Smooth muscle cell (in vitro differentiated cells): ENCODE measurements around the gene ZBTB38. TPM values are rescaled to one million over a fixed set of nuclear protein-coding genes. Genes with fewer than 3 reads are reported as not detected.
A peak's percentile ranks its signal among the peaks of the same experiment; 100 is the strongest.

Experiments
- DNase-seq: peaks from one replicate; lab custom pipeline; 2025; ENCODE audit not compliant: unreplicated experiment; lab: John Stamatoyannopoulos, UW
- H2AFZ ChIP-seq: fragments of 200-600 bp; sonication (generic); 2 replicates; pipeline ENCODE4 v1.6.0; 2016; ENCODE audit warnings: antibody characterized with exemption, low read depth, mild to moderate bottlenecking
- H3F3A ChIP-seq: fragments of 200-600 bp; sonication (generic); 2 replicates; pipeline ENCODE4 v1.6.0; 2017; ENCODE audit warnings: antibody characterized with exemption, low read depth
- H3K27ac ChIP-seq: fragments of 200-600 bp; sonication (generic); 2 replicates; pipeline ENCODE4 v1.5.1; 2016; ENCODE audit warnings: low read depth, mild to moderate bottlenecking
- H3K27me3 ChIP-seq: fragments of 200-600 bp; sonication (generic); 2 replicates; pipeline ENCODE4 v1.6.1; 2016; ENCODE audit warnings: low read depth, mild to moderate bottlenecking
- H3K36me3 ChIP-seq: fragments of 200-600 bp; sonication (generic); 2 replicates; pipeline ENCODE4 v1.5.1; 2016; ENCODE audit warnings: low read depth
- H3K4me1 ChIP-seq: fragments of 200-600 bp; sonication (generic); 2 replicates; pipeline ENCODE4 v1.5.1; 2016; ENCODE audit warnings: low read depth
- H3K4me2 ChIP-seq: fragments of 200-600 bp; sonication (generic); 2 replicates; pipeline ENCODE4 v1.6.0; 2016; ENCODE audit warnings: mild to moderate bottlenecking
- H3K4me3 ChIP-seq: fragments of 200-600 bp; sonication (generic); 2 replicates; pipeline ENCODE4 v1.5.1; 2016; ENCODE audit warnings: mild to moderate bottlenecking
- H3K79me2 ChIP-seq: fragments of 200-600 bp; sonication (generic); 2 replicates; pipeline ENCODE4 v1.6.0; 2016; ENCODE audit warnings: low read depth, mild to moderate bottlenecking
- H3K9ac ChIP-seq: fragments of 200-600 bp; sonication (generic); 2 replicates; pipeline ENCODE4 v1.6.0; 2016; ENCODE audit warnings: low read depth
- H3K9me3 ChIP-seq: fragments of 200-600 bp; sonication (generic); replicated peaks from 2 replicates; pipeline ENCODE4 v1.5.1; 2016; ENCODE audit warnings: low read depth
- H4K20me1 ChIP-seq: fragments of 200-600 bp; sonication (generic); 2 replicates; pipeline ENCODE4 v1.6.0; 2016; ENCODE audit warnings: low read depth
- WGBS: methylation state at CpG from one replicate; pipeline ENCODE4 v1.1.7; 2016; ENCODE audit warnings: low lambda C conversion rate; 5-methylcytosine and 5-hydroxymethylcytosine counted together
- polyA plus RNA-seq: library from polyadenylated mRNA; unstranded; fragments of >200 nt; fragmentation: Nextera tagmentation; extraction: Ambion mirVana; gene quantifications from 2 replicates; pipeline ENCODE4 v1.2.1, GENCODE V29; 2016
- total RNA-seq: library from RNA; depleted of rRNA; stranded (reverse); fragments of >200 nt; gene quantifications from 2 replicates; pipeline ENCODE4 v1.2.3, GENCODE V29; 2014
- TF ChIP-seq, protein P1 (sequence below): fragments of 200-600 bp; sonication (generic); IDR thresholded peaks from 2 replicates; pipeline ENCODE4 v1.5.1; 2017; ENCODE audit warnings: borderline replicate concordance, mild to moderate bottlenecking, antibody characterized with exemption; ENCODE audit not compliant: insufficient read depth, poor library complexity, severe bottlenecking

ZBTB38 gene
- total and polyA plus RNA-seq, 2 experiments from 2014 or later, result 21.7 to 68.0 TPM

DNA sequence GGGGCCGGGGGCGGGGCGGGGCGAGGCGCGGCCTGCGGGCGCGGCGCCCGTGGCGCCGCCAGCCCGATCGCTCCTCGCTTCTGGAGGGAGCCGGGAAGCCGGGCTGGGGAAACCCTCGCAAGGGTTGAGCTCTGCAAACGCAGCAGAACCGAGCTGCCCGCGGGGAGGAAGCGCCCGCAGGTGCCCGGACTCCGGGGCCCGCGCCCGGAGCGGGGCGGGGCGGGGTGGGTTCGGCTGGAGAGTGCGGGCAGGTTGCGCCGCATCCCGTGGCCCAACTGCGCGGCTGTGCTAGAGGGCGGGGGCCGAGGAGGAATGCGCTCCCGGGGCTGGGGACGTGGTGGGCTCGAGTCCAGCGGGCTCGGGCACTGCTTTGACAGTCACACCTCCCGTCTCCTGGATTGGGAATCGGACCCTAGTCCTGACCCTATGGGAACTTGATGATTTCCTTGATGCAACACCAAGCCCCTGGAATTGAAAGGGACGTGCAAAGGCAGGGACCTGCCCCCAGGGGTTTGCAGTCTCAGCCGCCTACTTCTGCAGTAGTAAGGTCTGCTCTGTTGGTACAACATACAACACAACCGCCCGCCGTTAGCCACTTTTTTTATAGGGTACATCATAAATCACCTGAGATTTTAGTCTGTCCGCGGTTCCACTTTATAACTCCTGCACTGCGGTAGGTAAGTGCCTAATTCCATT is 34.3 kb downstream of the ZBTB38 start:
- no peak for DNase-seq
- TF ChIP-seq, protein P1, sequence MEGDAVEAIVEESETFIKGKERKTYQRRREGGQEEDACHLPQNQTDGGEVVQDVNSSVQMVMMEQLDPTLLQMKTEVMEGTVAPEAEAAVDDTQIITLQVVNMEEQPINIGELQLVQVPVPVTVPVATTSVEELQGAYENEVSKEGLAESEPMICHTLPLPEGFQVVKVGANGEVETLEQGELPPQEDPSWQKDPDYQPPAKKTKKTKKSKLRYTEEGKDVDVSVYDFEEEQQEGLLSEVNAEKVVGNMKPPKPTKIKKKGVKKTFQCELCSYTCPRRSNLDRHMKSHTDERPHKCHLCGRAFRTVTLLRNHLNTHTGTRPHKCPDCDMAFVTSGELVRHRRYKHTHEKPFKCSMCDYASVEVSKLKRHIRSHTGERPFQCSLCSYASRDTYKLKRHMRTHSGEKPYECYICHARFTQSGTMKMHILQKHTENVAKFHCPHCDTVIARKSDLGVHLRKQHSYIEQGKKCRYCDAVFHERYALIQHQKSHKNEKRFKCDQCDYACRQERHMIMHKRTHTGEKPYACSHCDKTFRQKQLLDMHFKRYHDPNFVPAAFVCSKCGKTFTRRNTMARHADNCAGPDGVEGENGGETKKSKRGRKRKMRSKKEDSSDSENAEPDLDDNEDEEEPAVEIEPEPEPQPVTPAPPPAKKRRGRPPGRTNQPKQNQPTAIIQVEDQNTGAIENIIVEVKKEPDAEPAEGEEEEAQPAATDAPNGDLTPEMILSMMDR, result no peak
- H3K79me2 ChIP-seq, result peaks cover 3% of the 10 kb centered on the region
- H3K27ac ChIP-seq, result peak overlapping the region; percentile 29
- H3K9me3 ChIP-seq, result no peaks in the 10 kb centered on the region
- no peaks in the 10 kb centered on the region for H4K20me1 ChIP-seq
- WGBS, result 7% methylated on average over 27 of the region's 58 CpGs
- peak overlapping the region; percentile 95 for H3K4me2 ChIP-seq
- H3K9ac ChIP-seq, result peak overlapping the region; percentile 82
- H3K4me3 ChIP-seq, result peak overlapping the region; percentile 71
- peaks cover 42% of the 10 kb centered on the region for H3K4me1 ChIP-seq
- peaks cover 2% of the 10 kb centered on the region for H3K36me3 ChIP-seq
- H3F3A ChIP-seq, result no peaks in the 10 kb centered on the region
- H2AFZ ChIP-seq, result no peak overlapping the region
- H3K27me3 ChIP-seq, result no peaks in the 10 kb centered on the region

DNA sequence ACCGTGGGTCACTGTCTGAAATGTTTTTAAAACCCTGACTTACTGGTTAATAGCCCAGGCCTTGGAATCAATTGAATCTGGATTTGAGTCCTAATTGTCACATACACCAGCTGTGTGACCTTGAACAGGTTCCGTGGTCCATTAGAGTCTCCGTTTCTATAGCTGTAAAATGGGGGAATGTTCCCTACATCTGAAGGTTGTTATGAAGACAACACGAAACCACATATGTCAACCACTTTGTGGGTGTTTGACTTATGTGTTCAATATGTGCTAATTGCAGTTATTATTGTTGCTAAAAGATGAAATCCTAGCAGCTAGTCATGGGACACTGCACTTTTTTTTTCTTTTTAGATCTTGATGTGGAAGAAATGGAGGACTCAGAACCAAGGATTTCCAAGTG is 35.3 kb downstream of the ZBTB38 start:
- WGBS, result 93% methylated on average over 4 of the region's 4 CpGs

GRCh38 chr3:141405025-141405424 is 36.7 kb downstream of the ZBTB38 start:
- Histone ChIP-seq H4K20me1 (no peaks in the 10 kb centered on the region), H3F3A (no peaks in the 10 kb centered on the region), H3K4me3 (no peak overlapping the region), H3K9ac (peak overlapping the region; percentile 31), H3K4me1 (peaks cover 34% of the 10 kb centered on the region), H2AFZ (no peak overlapping the region), H3K4me2 (peak overlapping the region; percentile 23), H3K36me3 (no peaks in the 10 kb centered on the region), H3K27ac (peak overlapping the region; percentile 78), H3K9me3 (no peaks in the 10 kb centered on the region), H3K79me2 (peaks cover 9% of the 10 kb centered on the region), H3K27me3 (no peaks in the 10 kb centered on the region)
- DNase-seq, result no peak
- 82% methylated on average over 3 of the region's 3 CpGs for WGBS
- TF ChIP-seq, protein P1, result no peak

More for the DNA sequence above, 35.3 kb downstream of the ZBTB38 start:
- Histone ChIP-seq H3K79me2 (peaks cover 8% of the 10 kb centered on the region), H3K27me3 (no peaks in the 10 kb centered on the region), H2AFZ (no peak overlapping the region), H3K9ac (no peak overlapping the region), H3K36me3 (no peaks in the 10 kb centered on the region), H3K27ac (peak overlapping the region; percentile 15), H3F3A (no peaks in the 10 kb centered on the region), H3K4me2 (peak overlapping the region; percentile 95), H3K4me3 (peak overlapping the region; percentile 71), H3K9me3 (no peaks in the 10 kb centered on the region), H3K4me1 (peaks cover 42% of the 10 kb centered on the region), H4K20me1 (no peaks in the 10 kb centered on the region)
- TF ChIP-seq, protein P1, result no peak
- no peak for DNase-seq

- Histone ChIP-seq H3K4me1 (peaks cover 28% of the 10 kb centered on the region), H3K4me3 (no peak overlapping the region), H3K27me3 (no peaks in the 10 kb centered on the region), H2AFZ (no peak overlapping the region), H4K20me1 (no peaks in the 10 kb centered on the region), H3K36me3 (no peaks in the 10 kb centered on the region), H3K9me3 (no peaks in the 10 kb centered on the region), H3F3A (peaks cover under 1% of the 10 kb centered on the region), H3K79me2 (peaks cover 9% of the 10 kb centered on the region), H3K4me2 (peak overlapping the region; percentile 23), H3K9ac (peak overlapping the region; percentile 31), H3K27ac (peak overlapping the region; percentile 78)
- TF ChIP-seq, protein P1, result no peak
- 59% methylated on average over 4 of the region's 4 CpGs for WGBS
- no peak for DNase-seq
These were observed 37.3 kb downstream of the ZBTB38 start for GRCh38 chr3:141405591-141405990.
